ENCODE measurements around the gene KLK1.
"Not testable (repeated sequence)": the region's sequence is repeated elsewhere in the genome, so short reads cannot be mapped to it uniquely, and the experiment has no call there.

DNA sequence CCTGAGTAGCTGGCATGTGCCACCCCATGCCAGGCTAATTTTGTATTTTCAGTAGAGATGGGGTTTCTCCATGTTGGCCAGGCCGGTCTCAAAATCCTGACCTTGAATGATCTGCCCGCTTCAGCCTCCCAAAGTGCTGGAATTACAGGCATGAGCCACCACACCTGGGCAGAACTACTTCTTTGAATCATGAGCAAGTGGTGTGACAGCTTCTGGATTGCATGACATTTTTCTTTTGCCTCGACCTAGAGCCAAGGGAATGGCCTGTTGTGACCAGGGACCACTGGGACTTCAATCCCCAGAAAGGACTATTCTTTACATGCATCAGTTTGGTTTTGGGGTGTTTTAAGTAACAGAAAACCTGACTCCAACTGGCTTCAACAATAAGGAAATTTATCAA, 50.7 kb downstream of the KLK1 start:
- TF ChIP-seq POLR2AphosphoS5, POLR2A (IDR thresholded peaks at IDR 0.05): not testable (repeated sequence)
- TF ChIP-seq, protein P1, sequence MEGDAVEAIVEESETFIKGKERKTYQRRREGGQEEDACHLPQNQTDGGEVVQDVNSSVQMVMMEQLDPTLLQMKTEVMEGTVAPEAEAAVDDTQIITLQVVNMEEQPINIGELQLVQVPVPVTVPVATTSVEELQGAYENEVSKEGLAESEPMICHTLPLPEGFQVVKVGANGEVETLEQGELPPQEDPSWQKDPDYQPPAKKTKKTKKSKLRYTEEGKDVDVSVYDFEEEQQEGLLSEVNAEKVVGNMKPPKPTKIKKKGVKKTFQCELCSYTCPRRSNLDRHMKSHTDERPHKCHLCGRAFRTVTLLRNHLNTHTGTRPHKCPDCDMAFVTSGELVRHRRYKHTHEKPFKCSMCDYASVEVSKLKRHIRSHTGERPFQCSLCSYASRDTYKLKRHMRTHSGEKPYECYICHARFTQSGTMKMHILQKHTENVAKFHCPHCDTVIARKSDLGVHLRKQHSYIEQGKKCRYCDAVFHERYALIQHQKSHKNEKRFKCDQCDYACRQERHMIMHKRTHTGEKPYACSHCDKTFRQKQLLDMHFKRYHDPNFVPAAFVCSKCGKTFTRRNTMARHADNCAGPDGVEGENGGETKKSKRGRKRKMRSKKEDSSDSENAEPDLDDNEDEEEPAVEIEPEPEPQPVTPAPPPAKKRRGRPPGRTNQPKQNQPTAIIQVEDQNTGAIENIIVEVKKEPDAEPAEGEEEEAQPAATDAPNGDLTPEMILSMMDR (IDR thresholded peaks at IDR 0.05): not testable (repeated sequence)

Measured in breast epithelium (tissue), 3 donors.